ENCODE measurements around the gene SNRPB. TPM values are rescaled to one million over a fixed set of nuclear protein-coding genes. Genes with fewer than 3 reads are reported as not detected.
A peak's percentile ranks its signal among the peaks of the same experiment; 100 is the strongest.

SNRPB gene
- total RNA-seq, 1 donor from 2014 or later = 215 TPM

GRCh38 chr20:2475850-2476741 is 5.5 kb upstream of the SNRPB start:
- ChIA-PET POLR2A (no interaction called here), CTCF (interaction anchor here (1.7 kb wide), 1 partner anchor 45 kb away, joined by 4 read pairs; no protein-coding TSS in a partner anchor)
- TF ChIP-seq, protein P1, sequence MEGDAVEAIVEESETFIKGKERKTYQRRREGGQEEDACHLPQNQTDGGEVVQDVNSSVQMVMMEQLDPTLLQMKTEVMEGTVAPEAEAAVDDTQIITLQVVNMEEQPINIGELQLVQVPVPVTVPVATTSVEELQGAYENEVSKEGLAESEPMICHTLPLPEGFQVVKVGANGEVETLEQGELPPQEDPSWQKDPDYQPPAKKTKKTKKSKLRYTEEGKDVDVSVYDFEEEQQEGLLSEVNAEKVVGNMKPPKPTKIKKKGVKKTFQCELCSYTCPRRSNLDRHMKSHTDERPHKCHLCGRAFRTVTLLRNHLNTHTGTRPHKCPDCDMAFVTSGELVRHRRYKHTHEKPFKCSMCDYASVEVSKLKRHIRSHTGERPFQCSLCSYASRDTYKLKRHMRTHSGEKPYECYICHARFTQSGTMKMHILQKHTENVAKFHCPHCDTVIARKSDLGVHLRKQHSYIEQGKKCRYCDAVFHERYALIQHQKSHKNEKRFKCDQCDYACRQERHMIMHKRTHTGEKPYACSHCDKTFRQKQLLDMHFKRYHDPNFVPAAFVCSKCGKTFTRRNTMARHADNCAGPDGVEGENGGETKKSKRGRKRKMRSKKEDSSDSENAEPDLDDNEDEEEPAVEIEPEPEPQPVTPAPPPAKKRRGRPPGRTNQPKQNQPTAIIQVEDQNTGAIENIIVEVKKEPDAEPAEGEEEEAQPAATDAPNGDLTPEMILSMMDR (IDR thresholded peaks at IDR 0.05) = no peak
- Mint-ChIP-seq H3K4me1 (peaks cover 8% of the 10 kb centered on the region), H3K9me3 (peaks cover 9% of the 10 kb centered on the region), H3K36me3 (ENCODE audit: low read depth) (peaks cover 16% of the 10 kb centered on the region), H3K27me3 (no peaks in the 10 kb centered on the region), H3K4me3 (no peak overlapping the region), H3K27ac (no peak overlapping the region)
- DNase-seq = no peak
- no peak for ATAC-seq (ENCODE audit: low read depth)
- intact Hi-C loops (cut with micrococcal nuclease) = loop anchor here (10.0 kb wide), 2 partner anchors 369 to 1151 kb away; partner anchors contain the start of genes PCED1A, SDCBP2 and VPS16

DNA sequence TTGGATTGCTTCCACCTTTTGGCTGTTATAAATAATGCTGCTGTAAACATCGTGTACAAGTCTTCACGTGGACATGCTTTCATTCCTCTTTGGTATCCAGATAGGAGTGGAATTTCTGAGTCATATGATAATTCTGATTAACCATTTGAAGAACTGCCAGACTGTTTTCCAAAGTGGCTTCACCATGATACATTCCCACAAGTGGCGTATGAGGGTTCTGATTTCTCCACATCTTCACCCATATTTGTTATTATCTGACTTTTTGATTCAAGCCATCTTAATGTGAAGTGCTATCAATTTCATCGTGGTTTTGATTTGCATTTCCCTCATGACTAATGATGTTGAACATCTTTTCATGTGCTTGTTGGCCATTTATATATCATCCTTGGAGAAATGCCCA is 2.9 kb upstream of the SNRPB start:
- DNase-seq (no peak), ATAC-seq (ENCODE audit: low read depth) (no peak)
- TF ChIP-seq, protein P1 (IDR thresholded peaks at IDR 0.05) = no peak
- Mint-ChIP-seq H3K4me1 (peaks cover 30% of the 10 kb centered on the region), H3K9me3 (peaks cover 4% of the 10 kb centered on the region), H3K27ac (no peak overlapping the region), H3K27me3 (no peaks in the 10 kb centered on the region), H3K4me3 (no peak overlapping the region), H3K36me3 (ENCODE audit: low read depth) (peaks cover 25% of the 10 kb centered on the region)
- intact Hi-C loops (cut with micrococcal nuclease) = loop anchor here (10.0 kb wide), 2 partner anchors 371 to 1149 kb away; partner anchors contain the start of genes PCED1A, SDCBP2 and VPS16
- ChIA-PET POLR2A (no interaction called here), CTCF (no interaction called here)

DNA sequence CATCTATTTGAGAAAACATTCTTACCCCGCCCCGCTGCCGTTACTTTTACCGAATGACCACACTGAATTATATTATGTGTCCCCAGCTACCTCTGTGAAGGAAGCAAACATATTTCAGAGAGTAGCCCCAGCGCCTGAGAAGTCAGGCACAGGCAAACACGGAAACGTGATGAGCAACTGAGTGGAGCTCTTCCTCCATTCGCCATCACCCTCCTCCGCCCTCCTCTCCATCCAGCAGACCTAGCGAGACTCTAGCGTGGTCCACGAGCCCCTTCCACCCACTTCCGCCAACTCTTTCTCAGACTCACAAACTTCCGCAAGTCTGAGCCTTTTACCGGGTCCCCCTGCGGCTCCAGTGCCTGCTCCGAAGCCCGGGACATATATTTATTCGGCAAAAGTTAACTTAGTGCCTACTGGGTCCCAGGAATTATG is 582 bp downstream of the SNRPB start:
- H3K4me1 Mint-ChIP-seq = peaks cover 56% of the 10 kb centered on the region
- intact Hi-C loops (cut with micrococcal nuclease) = loop anchor here (1.0 to 10.0 kb wide), 10 partner anchors 38 to 1145 kb away; partner anchors contain the start of genes NOP56, NSFL1C, PCED1A and PTPRA

DNA sequence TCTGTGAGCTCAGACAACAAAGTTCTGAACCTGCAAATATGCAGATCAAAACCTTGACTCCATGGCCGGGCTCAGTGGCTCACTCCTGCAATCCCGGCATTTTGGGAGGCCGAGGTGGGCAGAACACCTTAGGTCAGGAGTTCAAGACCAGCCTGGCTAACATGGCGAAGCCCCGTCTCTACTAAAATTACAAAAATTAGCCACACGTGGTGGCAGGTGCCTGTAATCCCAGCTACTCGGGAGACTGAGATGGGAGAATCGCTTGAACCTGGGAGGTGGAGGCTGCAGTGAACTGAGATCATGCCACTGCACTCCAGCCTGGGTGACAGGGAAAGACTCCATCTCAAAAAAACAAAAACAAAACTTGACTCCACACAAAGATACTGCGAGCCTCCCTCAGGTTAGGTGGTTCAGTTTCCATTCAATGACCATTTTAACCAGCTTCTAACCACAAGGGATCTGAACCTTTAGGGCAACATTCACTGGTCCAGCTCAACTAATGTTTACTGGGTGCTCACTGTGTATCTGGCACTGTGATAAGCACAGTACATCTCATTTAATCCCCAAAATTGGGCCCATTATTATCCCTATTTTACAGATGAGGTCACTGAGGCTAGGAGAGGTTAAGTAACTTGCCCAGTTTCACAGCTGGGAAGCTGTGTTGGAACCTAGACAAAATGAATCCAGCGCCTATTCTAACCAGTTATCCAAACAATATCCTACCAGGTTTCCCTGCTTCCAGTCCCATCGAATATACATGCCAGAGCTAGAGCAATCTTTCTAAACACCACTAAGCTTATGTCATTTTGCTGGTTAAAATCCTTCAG is 1.8 kb downstream of the SNRPB start:
- TF ChIP-seq, protein P1 (IDR thresholded peaks at IDR 0.05) = no peak
- intact Hi-C loops (cut with micrococcal nuclease) = no loop called here
- no peaks in the 10 kb centered on the region for H3K27me3 Mint-ChIP-seq
- peak overlapping the region; percentile 67 for H3K4me3 Mint-ChIP-seq
- DNase-seq (no peak), ATAC-seq (ENCODE audit: low read depth) (no peak)
- peaks cover 54% of the 10 kb centered on the region for H3K4me1 Mint-ChIP-seq
- H3K9me3 Mint-ChIP-seq = no peaks in the 10 kb centered on the region
- peak overlapping the region; percentile 97 for H3K27ac Mint-ChIP-seq
- H3K36me3 Mint-ChIP-seq (ENCODE audit: low read depth) = peaks cover 63% of the 10 kb centered on the region
- ChIA-PET CTCF (interaction anchor here (1.3 to 2.5 kb wide), 4 partner anchors 13 to 261 kb away, joined by 3 to 8 read pairs (median 8); no protein-coding TSS in a partner anchor), POLR2A (interaction anchor here (0.6 to 3.0 kb wide), 4 partner anchors 9 to 183 kb away, joined by 4 to 32 read pairs (median 24); partner anchors contain the start of genes NOP56 and ZNF343)

More for the DNA sequence above, 582 bp downstream of the SNRPB start:
- POLR2A ChIA-PET = interaction anchor here (0.6 to 3.0 kb wide), 13 partner anchors 7 to 693 kb away, joined by 3 to 32 read pairs (median 7); partner anchors contain the start of genes NOP56 and ZNF343
- DNase-seq = no peak
- CTCF ChIA-PET = interaction anchor here (1.1 to 2.5 kb wide), 6 partner anchors 14 to 693 kb away, joined by 4 to 8 read pairs (median 7); no protein-coding TSS in a partner anchor
- Mint-ChIP-seq H3K4me3 (peak overlapping the region; percentile 99), H3K36me3 (ENCODE audit: low read depth) (peaks cover 52% of the 10 kb centered on the region), H3K27ac (peak overlapping the region; percentile 97), H3K27me3 (no peaks in the 10 kb centered on the region), H3K9me3 (no peaks in the 10 kb centered on the region)
- ATAC-seq (ENCODE audit: low read depth) = peak; percentile 46
- TF ChIP-seq, protein P1 (IDR thresholded peaks at IDR 0.05) = no peak
